Measurements from ENCODE around the gene NPC2.
A peak's percentile ranks its signal among the peaks of the same experiment; 100 is the strongest.

GRCh38 chr14:74459289-74459946 is 33.7 kb downstream of the NPC2 start:
- TF ChIP-seq CTCF (IDR thresholded peaks at IDR 0.05), result peak in 4 of 5 experiments; percentile 30 to 40 (median 32)
- TF ChIP-seq POLR2A (IDR thresholded peaks at IDR 0.05), result no peak
- TF ChIP-seq EP300 (IDR thresholded peaks at IDR 0.05), result no peak

Data from tibial nerve (tissue), 4 donors.